ENCODE results near the gene CTSE. TPM values are rescaled to one million over a fixed set of nuclear protein-coding genes. Genes with fewer than 3 reads are reported as not detected.
A peak's percentile ranks its signal among the peaks of the same experiment; 100 is the strongest.

CTSE gene
- total RNA-seq, 4 donors from 2014 or later, result not detected

- Histone ChIP-seq H3K4me3 (no peak overlapping the region), H3K27ac (no peak overlapping the region), H3K9me3 (no peaks in the 10 kb centered on the region), H3K36me3 (no peaks in the 10 kb centered on the region), H3K27me3 (no peaks in the 10 kb centered on the region), H3K4me1 (peaks cover 0 to 5% (median 0%) of the 10 kb centered on the region in 4 donors)
- 88 to 90% methylated on average over 6 of the region's 6 CpGs for WGBS, 2 donors
- TF ChIP-seq CTCF (IDR thresholded peaks at IDR 0.05) (no peak), EP300 (IDR thresholded peaks at IDR 0.05) (no peak), POLR2A (IDR thresholded peaks at IDR 0.05) (no peak)
- DNase-seq (ENCODE audit: low spot score in 2 of 2), result no peak
Observed at GRCh38 chr1:205979301-205979700, 44.4 kb downstream of the CTSE start.

GRCh38 chr1:205978676-205979075, 45.0 kb downstream of the CTSE start:
- Histone ChIP-seq H3K27me3 (no peaks in the 10 kb centered on the region), H3K4me3 (no peak overlapping the region), H3K4me1 (no peaks in the 10 kb centered on the region), H3K9me3 (no peaks in the 10 kb centered on the region), H3K27ac (no peak overlapping the region), H3K36me3 (no peaks in the 10 kb centered on the region)
- WGBS, 2 donors, result 76 to 79% methylated on average over 6 to 7 of the region's 7 CpGs
- no peak for DNase-seq (ENCODE audit: low spot score in 2 of 2)
- TF ChIP-seq POLR2A (IDR thresholded peaks at IDR 0.05) (no peak), EP300 (IDR thresholded peaks at IDR 0.05) (no peak), CTCF (IDR thresholded peaks at IDR 0.05) (no peak)

GRCh38 chr1:205977402-205978014, 46.2 kb downstream of the CTSE start:
- DNase-seq (ENCODE audit: low spot score in 2 of 2), result peak in 1 of 2 donors; percentile 49
- H3K4me3 ChIP-seq, result no peak overlapping the region
- TF ChIP-seq EP300 (IDR thresholded peaks at IDR 0.05) (peak in 1 of 2 donors; percentile 13), CTCF (IDR thresholded peaks at IDR 0.05) (peak; percentile 90 to 97 (median 93)), POLR2A (IDR thresholded peaks at IDR 0.05) (no peak)
- H3K9me3 ChIP-seq, result no peaks in the 10 kb centered on the region
- WGBS, 2 donors, result 77 to 98% methylated on average over 2 of the region's 2 CpGs
- no peaks in the 10 kb centered on the region for H3K27me3 ChIP-seq
- H3K27ac ChIP-seq, result no peak overlapping the region
- H3K36me3 ChIP-seq, result no peaks in the 10 kb centered on the region
- H3K4me1 ChIP-seq, result no peaks in the 10 kb centered on the region

- DNase-seq (ENCODE audit: low spot score in 2 of 2), result no peak
- Histone ChIP-seq H3K4me3 (no peak overlapping the region), H3K27me3 (no peaks in the 10 kb centered on the region), H3K4me1 (no peaks in the 10 kb centered on the region), H3K9me3 (no peaks in the 10 kb centered on the region), H3K36me3 (no peaks in the 10 kb centered on the region), H3K27ac (no peak overlapping the region)
- WGBS, 2 donors, result 62 to 86% methylated on average over 6 to 8 of the region's 8 CpGs
- TF ChIP-seq POLR2A (IDR thresholded peaks at IDR 0.05) (no peak), CTCF (IDR thresholded peaks at IDR 0.05) (no peak), EP300 (IDR thresholded peaks at IDR 0.05) (no peak)
Observed at GRCh38 chr1:205976708-205977401, 46.8 kb downstream of the CTSE start.

- Histone ChIP-seq H3K9me3 (no peaks in the 10 kb centered on the region), H3K27ac (no peak overlapping the region), H3K27me3 (no peaks in the 10 kb centered on the region), H3K4me3 (no peak overlapping the region), H3K36me3 (no peaks in the 10 kb centered on the region), H3K4me1 (no peaks in the 10 kb centered on the region)
- WGBS, 2 donors, result 68 to 80% methylated on average over 4 of the region's 4 CpGs
- no peak for DNase-seq (ENCODE audit: low spot score in 2 of 2)
- TF ChIP-seq CTCF (IDR thresholded peaks at IDR 0.05), result no peak
- TF ChIP-seq EP300 (IDR thresholded peaks at IDR 0.05), result no peak
- no peak for TF ChIP-seq POLR2A (IDR thresholded peaks at IDR 0.05)
Observed at GRCh38 chr1:205976036-205976435, 47.7 kb downstream of the CTSE start.

All from tibial nerve (tissue), 4 donors.